GM23248 (cell line): ENCODE results near the gene RBFA. TPM values are rescaled to one million over a fixed set of nuclear protein-coding genes. Genes with fewer than 3 reads are reported as not detected.

ENCODE experiments used
- DNase-seq: peaks from one replicate; pipeline ENCODE4 v3.0.0-alpha.2; 2015
- H2AFZ ChIP-seq: fragments of 200-600 bp; sonication (generic); 2 replicates; pipeline ENCODE4 v1.6.1; 2016; ENCODE audit warnings: antibody characterized with exemption
- H3F3A ChIP-seq: fragments of 200-600 bp; sonication (generic); 2 replicates; pipeline ENCODE4 v1.6.1; 2016; ENCODE audit warnings: mild to moderate bottlenecking, antibody characterized with exemption, mixed run types; ENCODE audit not compliant: insufficient read depth
- H3K27ac ChIP-seq: fragments of 200-600 bp; sonication (generic); 2 replicates; pipeline ENCODE4 v1.5.1; 2016; ENCODE audit warnings: mild to moderate bottlenecking
- H3K27me3 ChIP-seq: fragments of 200-600 bp; sonication (generic); replicated peaks from 2 replicates; pipeline ENCODE4 v1.6.1; 2016; ENCODE audit warnings: mild to moderate bottlenecking; ENCODE audit not compliant: insufficient read depth
- H3K36me3 ChIP-seq: fragments of 200-600 bp; sonication (generic); 2 replicates; pipeline ENCODE4 v1.6.1; 2016; ENCODE audit warnings: low read depth, mild to moderate bottlenecking
- H3K4me1 ChIP-seq: fragments of 200-600 bp; sonication (generic); 2 replicates; pipeline ENCODE4 v1.6.1; 2016; ENCODE audit warnings: mild to moderate bottlenecking; ENCODE audit not compliant: insufficient read depth
- H3K4me2 ChIP-seq: fragments of 200-600 bp; sonication (generic); one replicate; pipeline ENCODE4 v1.6.1; 2016; ENCODE audit warnings: mild to moderate bottlenecking; ENCODE audit not compliant: unreplicated experiment
- H3K4me3 ChIP-seq: fragments of 200-600 bp; sonication (generic); 2 replicates; pipeline ENCODE4 v1.5.1; 2016; ENCODE audit warnings: mild to moderate bottlenecking
- H3K79me2 ChIP-seq: fragments of 200-600 bp; sonication (generic); 2 replicates; pipeline ENCODE4 v1.6.1; 2016; ENCODE audit warnings: mild to moderate bottlenecking; ENCODE audit not compliant: insufficient read depth
- H3K9ac ChIP-seq: fragments of 200-600 bp; sonication (generic); 2 replicates; pipeline ENCODE4 v1.6.1; 2016; ENCODE audit warnings: mild to moderate bottlenecking
- H3K9me2 ChIP-seq: fragments of 200-600 bp; sonication (generic); 2 replicates; pipeline ENCODE4 v1.6.1; 2016; ENCODE audit warnings: mixed run types, mild to moderate bottlenecking, moderate library complexity; ENCODE audit not compliant: insufficient read depth
- H3K9me3 ChIP-seq: fragments of 200-600 bp; sonication (generic); one replicate; pipeline ENCODE4 v1.6.1; 2017; ENCODE audit warnings: low read depth
- H4K20me1 ChIP-seq: fragments of 200-600 bp; sonication (generic); 2 replicates; pipeline ENCODE4 v1.6.0; 2016; ENCODE audit not compliant: insufficient read depth
- EZH2 ChIP-seq: fragments of 200-600 bp; sonication (generic); IDR thresholded peaks from 2 replicates; pipeline ENCODE4 v1.6.1; 2018; ENCODE audit warnings: antibody characterized with exemption, mild to moderate bottlenecking; ENCODE audit not compliant: insufficient read depth, poor library complexity, severe bottlenecking
- EZH2phosphoT487 ChIP-seq: fragments of 200-600 bp; sonication (generic); IDR thresholded peaks from 2 replicates; pipeline ENCODE4 v1.6.1; 2018; ENCODE audit warnings: antibody characterized with exemption, moderate library complexity, mild to moderate bottlenecking, low read depth; ENCODE audit not compliant: insufficient read depth
- WGBS, 2 experiments: methylation state at CpG; one replicate each; pipeline ENCODE4 v1.1.6; 2015 to 2017; ENCODE audit warnings: low lambda C conversion rate in 2 of 2, low coverage in 1 of 2; ENCODE audit errors: missing lambda C conversion rate in 2 of 2; 5-methylcytosine and 5-hydroxymethylcytosine counted together
- in situ Hi-C: fragments of 300-500 bp; cut with MboI; formaldehyde crosslinking; loops from 2 replicates; pipeline ENCODE4 v1.15.0; 2020
- polyA plus RNA-seq: library from polyadenylated mRNA; unstranded; fragments of >200 nt; fragmentation: Nextera tagmentation; extraction: Ambion mirVana; gene quantifications from 2 replicates; pipeline ENCODE4 v1.2.1, GENCODE V29; 2016
- total RNA-seq: library from RNA; depleted of rRNA; stranded (reverse); fragments of >200 nt; shearing (Covaris generic); gene quantifications from 2 replicates; pipeline ENCODE4 v1.2.3, GENCODE V29; 2014

Gene RBFA
- total and polyA plus RNA-seq, 2 experiments from 2014 or later = 27.9 to 28.2 TPM

- Histone ChIP-seq H3K36me3 (no peaks in the 10 kb centered on the region), H2AFZ (no peak overlapping the region), H3K9me2 (no peaks in the 10 kb centered on the region), H3K27ac (no peak overlapping the region), H3K27me3 (no peaks in the 10 kb centered on the region), H3K4me1 (no peaks in the 10 kb centered on the region), H4K20me1 (no peaks in the 10 kb centered on the region), H3K9ac (no peak overlapping the region), H3K79me2 (no peaks in the 10 kb centered on the region), H3K9me3 (no peaks in the 10 kb centered on the region), H3K4me3 (no peak overlapping the region), H3F3A (no peaks in the 10 kb centered on the region), H3K4me2 (no peak overlapping the region)
- DNase-seq = no peak
- whole genome bisulfite sequencing, 2 experiments = 87 to 91% methylated on average over 9 to 10 of the region's 10 CpGs
- TF ChIP-seq EZH2 = no peak
- no peak for TF ChIP-seq EZH2phosphoT487
- in situ Hi-C loops = no loop called here
These were observed 33.7 kb downstream of the RBFA start for GRCh38 chr18:80067897-80068296.

GRCh38 chr18:80068571-80069272 lies 34.5 kb downstream of the RBFA start:
- WGBS, 2 experiments = 55 to 56% methylated on average over 10 of the region's 10 CpGs
- no peaks in the 10 kb centered on the region for H3K9me3 ChIP-seq
- H3K4me2 ChIP-seq = no peak overlapping the region
- H4K20me1 ChIP-seq = no peaks in the 10 kb centered on the region
- no peak overlapping the region for H3K4me3 ChIP-seq
- no peaks in the 10 kb centered on the region for H3K4me1 ChIP-seq
- no peaks in the 10 kb centered on the region for H3K27me3 ChIP-seq
- TF ChIP-seq EZH2 (no peak), EZH2phosphoT487 (no peak)
- no peak overlapping the region for H3K9ac ChIP-seq
- H3K9me2 ChIP-seq = no peaks in the 10 kb centered on the region
- H3K27ac ChIP-seq = no peak overlapping the region
- DNase-seq = no peak
- no peaks in the 10 kb centered on the region for H3F3A ChIP-seq
- no peaks in the 10 kb centered on the region for H3K36me3 ChIP-seq
- no peaks in the 10 kb centered on the region for H3K79me2 ChIP-seq
- in situ Hi-C loops = no loop called here
- no peak overlapping the region for H2AFZ ChIP-seq

DNA sequence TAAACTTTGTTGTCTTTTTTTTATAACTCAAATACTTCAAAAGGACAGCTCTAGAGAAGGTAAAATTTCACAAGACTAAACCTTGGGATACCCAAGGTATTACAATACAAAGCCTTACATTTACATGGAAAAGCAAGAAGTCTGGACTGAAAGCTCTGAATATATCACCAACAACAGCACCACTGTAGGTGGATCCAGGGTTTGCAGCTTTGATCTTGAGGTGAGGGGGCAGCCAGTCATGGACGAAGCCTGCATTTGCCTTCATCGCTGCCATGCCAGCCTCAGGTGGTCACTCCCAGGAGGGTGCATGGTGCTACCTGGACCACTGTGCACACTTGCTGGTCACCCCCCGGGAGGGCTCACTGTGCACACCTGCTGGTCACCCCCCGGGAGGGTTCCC lies 36.6 kb downstream of the RBFA start:
- TF ChIP-seq EZH2phosphoT487 (no peak), EZH2 (no peak)
- no peaks in the 10 kb centered on the region for H3K9me3 ChIP-seq
- no peak overlapping the region for H2AFZ ChIP-seq
- H3K4me3 ChIP-seq = no peak overlapping the region
- no peak overlapping the region for H3K4me2 ChIP-seq
- no peaks in the 10 kb centered on the region for H3K27me3 ChIP-seq
- 86 to 87% methylated on average over 2 to 4 of the region's 4 CpGs for WGBS, 2 experiments
- no peaks in the 10 kb centered on the region for H3K79me2 ChIP-seq
- no peaks in the 10 kb centered on the region for H3K9me2 ChIP-seq
- no peaks in the 10 kb centered on the region for H4K20me1 ChIP-seq
- H3F3A ChIP-seq = no peaks in the 10 kb centered on the region
- in situ Hi-C loops = no loop called here
- no peaks in the 10 kb centered on the region for H3K36me3 ChIP-seq
- DNase-seq = no peak
- H3K9ac ChIP-seq = no peak overlapping the region
- no peaks in the 10 kb centered on the region for H3K4me1 ChIP-seq
- no peak overlapping the region for H3K27ac ChIP-seq

GRCh38 chr18:80074183-80074582 lies 39.9 kb downstream of the RBFA start:
- Histone ChIP-seq H3F3A (no peaks in the 10 kb centered on the region), H3K9ac (no peak overlapping the region), H3K9me2 (no peaks in the 10 kb centered on the region), H2AFZ (no peak overlapping the region), H4K20me1 (no peaks in the 10 kb centered on the region), H3K9me3 (no peaks in the 10 kb centered on the region), H3K79me2 (no peaks in the 10 kb centered on the region), H3K4me3 (no peak overlapping the region), H3K27ac (no peak overlapping the region), H3K27me3 (no peaks in the 10 kb centered on the region), H3K36me3 (no peaks in the 10 kb centered on the region), H3K4me1 (no peaks in the 10 kb centered on the region), H3K4me2 (no peak overlapping the region)
- in situ Hi-C loops = no loop called here
- 81 to 82% methylated on average over 5 of the region's 5 CpGs for WGBS, 2 experiments
- TF ChIP-seq EZH2phosphoT487 = no peak
- TF ChIP-seq EZH2 = no peak
- DNase-seq = no peak

GRCh38 chr18:80074697-80075096 lies 40.5 kb downstream of the RBFA start:
- DNase-seq = no peak
- in situ Hi-C loops = no loop called here
- Histone ChIP-seq H3K4me1 (no peaks in the 10 kb centered on the region), H3K4me2 (no peak overlapping the region), H3K79me2 (no peaks in the 10 kb centered on the region), H2AFZ (no peak overlapping the region), H3K27ac (no peak overlapping the region), H4K20me1 (no peaks in the 10 kb centered on the region), H3K9ac (no peak overlapping the region), H3F3A (no peaks in the 10 kb centered on the region), H3K36me3 (no peaks in the 10 kb centered on the region), H3K4me3 (no peak overlapping the region), H3K27me3 (no peaks in the 10 kb centered on the region), H3K9me3 (no peaks in the 10 kb centered on the region), H3K9me2 (no peaks in the 10 kb centered on the region)
- TF ChIP-seq EZH2phosphoT487 (no peak), EZH2 (no peak)
- WGBS, 2 experiments = 75% methylated on average over 8 of the region's 8 CpGs
